HG03045 (cell line): ENCODE data around the gene CRYGD.

Source experiments
- ATAC-seq: cut with Tn5 transposase; IDR thresholded peaks from one replicate; pipeline ENCODE4 v1.9.1; 2021; ENCODE audit warnings: mild to moderate bottlenecking, moderate library complexity; ENCODE audit not compliant: unreplicated experiment

The CRYGD gene

GRCh38 chr2:208090420-208090819 is 33.9 kb downstream of the CRYGD start:
- no peak for ATAC-seq

DNA sequence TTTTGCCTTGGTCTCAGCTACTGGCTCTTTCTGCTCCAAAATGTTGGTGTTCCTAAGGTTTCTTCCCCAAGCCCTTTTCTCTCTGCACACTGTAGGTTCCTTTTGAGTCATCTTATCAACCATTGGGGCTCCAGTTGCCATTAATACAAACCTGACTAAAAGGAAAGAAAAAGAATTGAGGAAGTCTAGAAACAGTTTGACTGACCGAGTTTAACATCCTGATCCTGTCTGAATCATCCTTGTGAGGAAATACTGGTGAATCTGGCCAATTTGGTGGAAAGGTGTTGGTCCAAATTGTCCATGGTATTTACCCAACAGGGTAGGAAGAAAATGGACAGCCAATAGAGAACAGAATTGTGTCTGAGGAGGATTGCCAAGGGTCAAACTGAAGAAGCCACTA is 38.3 kb downstream of the CRYGD start:
- ATAC-seq, result no peak

DNA sequence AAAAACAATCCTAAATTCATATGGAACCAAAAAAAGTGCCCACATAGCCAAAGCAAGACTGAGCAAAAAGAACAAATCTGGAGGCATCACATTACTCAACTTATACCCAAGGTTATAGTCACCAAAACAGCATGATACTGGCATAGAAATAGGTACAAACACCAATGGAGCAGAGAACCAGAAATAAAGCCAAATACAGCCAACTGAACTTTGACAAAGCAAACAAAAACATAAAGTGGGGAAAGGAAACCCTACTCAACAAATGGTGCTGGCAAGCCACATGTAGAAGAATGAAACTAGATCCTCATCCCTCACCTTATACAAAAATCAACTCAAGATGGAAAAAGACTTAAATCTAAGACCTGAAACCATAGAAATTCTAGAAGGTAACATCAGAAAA is 40.5 kb downstream of the CRYGD start:
- ATAC-seq, result no peak

- ATAC-seq, result no peak
These were observed 47.0 kb downstream of the CRYGD start for GRCh38 chr2:208077276-208077675.

GRCh38 chr2:208074610-208075356 is 49.5 kb downstream of the CRYGD start:
- no peak for ATAC-seq

- ATAC-seq, result peak; percentile 82
These were observed 52.0 kb downstream of the CRYGD start for GRCh38 chr2:208072250-208072892.
